ENCODE results near the gene EIPR1. TPM values are rescaled to one million over a fixed set of nuclear protein-coding genes. Genes with fewer than 3 reads are reported as not detected.

Gene EIPR1
- total RNA-seq, 1 experiment from 2014 or later: 27.8 TPM

- Histone ChIP-seq H4K8ac (replicated peaks; ENCODE audit: insufficient read length, low read depth, low read length) (no peak overlapping the region), H3K23ac (ENCODE audit: insufficient read length, low read depth, low read length) (no peak overlapping the region), H3K14ac (ENCODE audit: insufficient read depth, low read length) (no peak overlapping the region; the same call in 1 of the 2 replicates), H3K56ac (ENCODE audit: insufficient read length, low read depth, low read length) (no peak overlapping the region), H3K23me2 (ENCODE audit: insufficient read length, low read depth, low read length, poor library complexity, severe bottlenecking) (no peaks in the 10 kb centered on the region), H3K79me1 (ENCODE audit: insufficient read depth, low read depth, low read length, poor library complexity, severe bottlenecking) (no peaks in the 10 kb centered on the region), H2BK5ac (ENCODE audit: insufficient read length, low read length) (no peak overlapping the region), H4K20me1 (ENCODE audit: control insufficient read depth, insufficient read depth, insufficient read length) (no peaks in the 10 kb centered on the region), H2BK15ac (ENCODE audit: low read depth, low read length) (no peak overlapping the region), H3K9ac (ENCODE audit: extremely low read depth, insufficient read length, low read length) (no peak overlapping the region), H3K79me2 (ENCODE audit: insufficient read depth, low read length) (no peaks in the 10 kb centered on the region), H3T11ph (ENCODE audit: low read length) (no peak overlapping the region), H3K27me3 (ENCODE audit: insufficient read depth, low read length) (no peaks in the 10 kb centered on the region), H3K4ac (ENCODE audit: low read depth, low read length) (no peak overlapping the region), H3K4me1 (ENCODE audit: insufficient read depth, low read length) (no peaks in the 10 kb centered on the region), H2AFZ (ENCODE audit: low read length) (no peak overlapping the region), H3K4me2 (ENCODE audit: insufficient read depth, insufficient read length, low read length) (no peak overlapping the region), H4K5ac (ENCODE audit: insufficient read length, low read depth, low read length) (no peak overlapping the region), H2AK5ac (ENCODE audit: insufficient read length, low read length) (no peak overlapping the region), H3K27ac (ENCODE audit: insufficient read length, low read depth, low read length) (no peak overlapping the region), H3K9me3 (ENCODE audit: control insufficient read depth, low read depth, low read length) (no peaks in the 10 kb centered on the region), H2BK20ac (ENCODE audit: low read depth, low read length, poor library complexity, severe bottlenecking) (no peak overlapping the region), H4K91ac (ENCODE audit: insufficient read length, low read depth, low read length) (no peak overlapping the region), H3K18ac (ENCODE audit: insufficient read length, low read depth, low read length) (no peak overlapping the region), H2BK12ac (ENCODE audit: insufficient read length, low read depth, low read length) (no peak overlapping the region), H2BK120ac (ENCODE audit: low read depth, low read length, poor library complexity, severe bottlenecking) (no peak overlapping the region)
- peaks cover 0 to 14% (median 10%) of the 10 kb centered on the region in 3 experiments; a peak in 5 of 7 replicates for H3K36me3 Mint-ChIP-seq (ENCODE audit: insufficient read depth in 1 of 3, low read depth in 3 of 3)
- DNase-seq: no peak
- TF ChIP-seq CTCF (conservative IDR thresholded peaks at IDR 0.05): no peak
- H3K4me1 Mint-ChIP-seq: 0 out of 4 replicates have a peak, but pooled peaks cover 0 to 2% of the 10 kb centered on the region in 2 experiments
- no CpG with 5 or more reads among the region's 26 CpGs for WGBS (ENCODE audit: extremely low coverage, insufficient read length, low lambda C conversion rate)
- no peaks in the 10 kb centered on the region for H3K9me3 Mint-ChIP-seq
- peak overlapping the region in 1 of 3 experiments; percentile 90; a peak in 1 of 7 replicates for H3K27ac Mint-ChIP-seq
- no peak overlapping the region for H3K4me3 Mint-ChIP-seq
- no peaks in the 10 kb centered on the region; the same call in 1 of the 2 replicates for H3K27me3 Mint-ChIP-seq (ENCODE audit: low read depth)
These were observed 202.7 kb downstream of the EIPR1 start for GRCh38 chr2:3174626-3175567.
